GOT3 (cell line): ENCODE results near the gene EPB41L1.

Experiments used
- DNase-seq: peaks from one replicate; lab custom pipeline; 2025; ENCODE audit warnings: mixed read lengths; lab: John Stamatoyannopoulos, UW

Gene EPB41L1

DNA sequence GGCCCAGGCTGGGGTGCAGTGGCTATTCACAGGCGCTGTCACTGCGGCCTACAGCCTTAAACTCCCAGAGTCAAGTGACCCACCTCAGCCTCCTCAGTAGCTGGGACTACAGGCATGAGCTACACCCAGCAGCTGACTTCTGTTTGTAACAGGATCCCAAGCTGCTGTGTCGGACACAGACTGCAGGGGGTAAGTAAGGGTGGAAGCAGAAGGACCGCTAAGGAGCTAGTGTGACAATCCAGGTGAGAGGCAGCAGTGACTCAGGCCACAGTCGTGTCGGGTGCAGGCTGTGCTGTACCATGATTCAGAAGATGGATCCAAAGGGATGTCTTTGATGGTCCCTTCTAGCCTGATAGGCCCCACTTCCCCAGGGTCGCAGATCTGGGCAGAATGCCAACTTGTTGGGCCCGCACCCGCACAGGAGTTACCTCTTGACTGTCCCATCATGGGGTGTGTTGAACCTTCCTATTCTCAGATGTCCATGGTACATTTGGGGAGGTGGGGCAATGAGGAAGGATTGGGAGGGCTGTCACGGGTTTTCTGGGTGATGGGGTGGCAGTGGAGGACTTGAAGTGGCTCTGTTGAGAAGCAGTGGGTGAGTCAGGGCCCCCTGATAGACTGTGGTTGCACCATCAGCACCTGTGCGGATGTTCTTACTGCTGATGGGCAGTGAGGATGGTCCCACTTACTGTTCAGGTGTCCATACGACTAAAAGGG lies 107.0 kb downstream of the EPB41L1 start:
- DNase-seq: no peak

DNA sequence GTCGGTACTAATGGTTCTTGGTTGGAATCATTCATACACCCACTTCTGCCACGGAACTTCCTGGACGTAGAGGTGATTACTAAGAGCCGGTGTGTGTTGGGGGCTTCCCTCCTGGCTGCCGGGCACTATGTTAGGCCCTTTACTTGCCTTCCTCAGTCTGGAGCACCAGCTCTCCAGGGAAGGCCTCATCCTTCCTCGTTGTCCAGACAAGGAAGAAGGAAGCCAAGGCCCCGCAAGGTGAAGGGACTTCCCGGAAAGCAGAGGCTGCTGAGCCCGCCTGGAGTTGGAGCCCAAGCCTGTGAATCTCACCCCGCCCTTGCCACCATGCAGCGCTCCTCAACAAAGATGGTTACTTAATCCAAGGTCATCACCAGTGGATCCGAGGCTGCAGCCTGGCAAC lies 107.9 kb downstream of the EPB41L1 start:
- DNase-seq: no peak

DNA sequence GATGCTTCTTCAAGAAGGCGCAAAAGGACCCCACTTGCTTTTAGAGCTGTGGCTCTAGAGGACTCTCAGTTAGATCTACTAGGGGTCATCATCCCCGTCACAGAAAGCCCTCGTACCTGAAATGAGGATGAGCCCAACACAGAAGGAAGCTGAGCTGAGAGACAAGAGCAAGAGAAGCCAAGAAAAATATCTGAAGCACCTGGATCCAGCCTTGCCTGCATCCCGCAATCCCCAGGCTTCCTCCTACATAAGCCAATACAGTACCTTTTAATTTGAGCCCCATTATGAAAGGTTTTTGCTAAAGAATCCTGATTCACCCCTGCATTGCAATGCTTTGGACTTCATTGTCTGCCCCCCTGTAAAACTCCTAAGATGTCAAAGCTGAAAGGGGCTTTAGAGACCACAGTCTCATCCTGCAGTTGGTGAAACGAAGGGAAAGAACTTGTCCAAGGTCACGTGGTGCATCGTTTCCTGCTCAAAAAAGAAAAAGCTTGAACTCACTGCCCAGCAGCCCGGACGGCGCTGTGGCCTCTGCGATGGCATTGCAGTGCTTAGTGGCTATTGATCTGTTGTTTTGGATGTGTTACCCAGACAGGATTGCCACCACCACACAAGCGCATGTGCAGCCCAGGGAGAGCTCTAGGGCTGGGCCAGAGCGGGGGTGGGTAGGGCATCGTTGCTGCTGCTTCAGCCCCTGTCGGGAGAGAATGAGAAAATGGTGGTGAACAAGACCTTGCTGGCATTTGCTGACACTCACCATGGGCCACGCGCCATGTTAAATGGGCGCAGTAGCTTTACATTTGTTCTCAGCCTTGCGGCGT lies 110.1 kb downstream of the EPB41L1 start:
- DNase-seq: no peak

DNA sequence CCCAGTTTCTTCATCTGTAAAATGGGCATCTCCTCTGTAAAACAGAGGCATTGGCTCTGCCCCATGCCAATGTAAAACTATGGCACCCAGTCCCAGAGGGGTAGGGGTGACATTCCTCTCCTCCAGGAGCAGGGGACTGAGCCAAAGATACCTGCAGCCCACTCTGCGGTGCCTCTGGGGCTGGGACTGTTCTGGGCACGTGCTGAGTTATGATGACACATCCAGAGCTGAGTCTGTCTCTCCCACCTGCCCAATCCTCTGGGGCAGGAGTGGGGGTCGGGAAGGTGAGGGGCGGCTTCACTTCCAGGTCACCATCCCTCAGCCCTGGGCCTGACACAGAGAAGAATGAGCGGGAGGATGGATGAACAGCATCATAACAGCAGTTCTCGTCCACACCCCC lies 111.6 kb downstream of the EPB41L1 start:
- no peak for DNase-seq

DNA sequence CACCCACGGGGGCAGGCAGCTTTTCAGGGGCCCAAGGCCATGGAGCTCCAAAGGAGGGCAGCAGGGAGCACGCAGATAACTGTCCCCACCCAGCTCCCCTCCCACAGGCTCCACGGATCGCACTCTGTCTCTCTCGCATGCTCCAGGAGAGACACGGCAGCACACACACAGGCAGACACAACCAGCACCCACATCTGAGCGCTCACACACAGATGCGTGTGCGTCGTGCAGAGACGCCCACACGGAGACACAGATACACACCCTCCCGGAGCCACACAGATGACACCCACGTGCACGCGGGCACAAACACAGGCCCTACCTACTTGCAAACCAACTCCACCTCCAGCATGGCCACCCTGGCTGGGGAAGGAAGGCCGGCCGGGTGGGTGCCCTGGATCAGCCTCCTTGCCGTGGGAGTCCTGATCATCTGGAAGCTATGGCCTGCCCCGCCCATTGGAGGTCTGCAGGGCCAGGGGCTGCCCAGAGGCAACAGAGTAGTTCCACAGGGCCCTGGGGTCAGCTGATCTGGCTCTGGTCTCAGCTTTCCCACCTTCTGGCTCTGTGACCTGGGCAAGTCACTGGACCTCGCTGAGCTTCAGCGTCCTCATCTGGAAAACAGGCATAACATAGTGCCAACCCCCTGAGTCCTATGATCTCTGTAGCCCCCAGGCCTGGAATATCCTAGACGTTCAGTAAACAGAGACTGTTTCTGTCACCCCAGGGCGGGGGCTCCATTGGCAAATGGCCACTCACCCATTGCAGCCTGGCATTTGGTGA lies 113.3 kb downstream of the EPB41L1 start:
- DNase-seq: no peak

DNA sequence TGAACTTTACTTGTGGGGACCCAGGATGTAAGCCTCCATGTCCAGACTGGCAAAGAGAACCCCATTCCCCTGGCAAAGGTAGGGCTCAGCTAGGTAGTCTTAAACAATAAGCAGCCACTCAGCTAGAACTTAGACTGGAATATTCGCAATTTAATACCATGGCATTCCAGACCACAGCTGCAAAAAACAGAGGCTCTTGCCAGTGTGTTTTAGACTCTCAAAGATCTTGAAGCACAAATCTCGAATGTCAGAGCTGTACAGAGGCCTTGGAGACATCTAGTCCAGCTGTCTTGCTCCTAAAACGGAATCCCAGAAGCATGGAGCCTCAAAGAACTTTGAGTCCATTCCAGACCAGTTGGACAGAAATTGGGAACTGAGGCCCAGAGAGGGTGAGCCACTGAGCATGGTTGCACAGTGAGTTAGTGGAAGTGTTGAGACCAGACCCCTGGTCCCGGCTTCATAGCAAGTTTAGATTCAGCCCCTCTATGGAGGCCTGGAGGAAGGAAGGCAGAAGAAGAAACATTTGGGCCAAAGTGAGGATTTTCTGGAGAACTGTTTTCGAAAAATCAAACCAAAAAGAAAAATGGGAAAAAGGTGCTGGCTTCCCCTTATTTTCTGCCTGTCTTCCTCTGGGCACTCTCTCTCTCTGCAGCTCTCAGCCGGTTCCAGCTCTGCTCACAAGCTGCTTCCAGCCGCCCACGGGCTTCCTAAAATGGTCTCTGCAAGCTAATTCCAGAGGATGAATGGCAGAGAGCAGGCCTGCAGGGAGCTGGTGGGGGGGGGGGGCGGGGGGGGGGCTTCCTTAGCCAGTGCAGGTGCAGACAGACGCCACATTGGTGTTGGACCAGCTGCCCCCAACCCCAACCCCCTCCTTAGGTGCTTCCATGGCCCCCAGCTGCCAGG lies 114.2 kb downstream of the EPB41L1 start:
- no peak for DNase-seq

DNA sequence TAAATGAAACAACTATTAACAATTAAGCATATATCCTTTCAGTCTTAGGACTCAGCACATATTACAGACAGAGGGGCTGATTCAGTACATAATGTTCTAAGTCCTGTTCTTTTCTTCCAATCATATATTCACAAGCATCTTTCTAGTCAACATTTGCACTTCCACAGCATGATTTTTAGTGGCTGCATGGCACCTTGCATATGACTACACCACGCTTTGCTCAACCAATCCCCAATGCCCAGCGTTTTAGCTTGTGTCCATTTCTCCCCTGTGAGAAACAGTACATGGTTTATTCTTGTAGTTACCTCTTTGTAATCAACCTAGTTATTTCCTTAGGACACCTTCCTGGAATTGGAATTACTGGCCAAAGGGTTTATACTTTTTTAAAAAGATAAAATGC lies 115.0 kb downstream of the EPB41L1 start:
- DNase-seq: no peak

DNA sequence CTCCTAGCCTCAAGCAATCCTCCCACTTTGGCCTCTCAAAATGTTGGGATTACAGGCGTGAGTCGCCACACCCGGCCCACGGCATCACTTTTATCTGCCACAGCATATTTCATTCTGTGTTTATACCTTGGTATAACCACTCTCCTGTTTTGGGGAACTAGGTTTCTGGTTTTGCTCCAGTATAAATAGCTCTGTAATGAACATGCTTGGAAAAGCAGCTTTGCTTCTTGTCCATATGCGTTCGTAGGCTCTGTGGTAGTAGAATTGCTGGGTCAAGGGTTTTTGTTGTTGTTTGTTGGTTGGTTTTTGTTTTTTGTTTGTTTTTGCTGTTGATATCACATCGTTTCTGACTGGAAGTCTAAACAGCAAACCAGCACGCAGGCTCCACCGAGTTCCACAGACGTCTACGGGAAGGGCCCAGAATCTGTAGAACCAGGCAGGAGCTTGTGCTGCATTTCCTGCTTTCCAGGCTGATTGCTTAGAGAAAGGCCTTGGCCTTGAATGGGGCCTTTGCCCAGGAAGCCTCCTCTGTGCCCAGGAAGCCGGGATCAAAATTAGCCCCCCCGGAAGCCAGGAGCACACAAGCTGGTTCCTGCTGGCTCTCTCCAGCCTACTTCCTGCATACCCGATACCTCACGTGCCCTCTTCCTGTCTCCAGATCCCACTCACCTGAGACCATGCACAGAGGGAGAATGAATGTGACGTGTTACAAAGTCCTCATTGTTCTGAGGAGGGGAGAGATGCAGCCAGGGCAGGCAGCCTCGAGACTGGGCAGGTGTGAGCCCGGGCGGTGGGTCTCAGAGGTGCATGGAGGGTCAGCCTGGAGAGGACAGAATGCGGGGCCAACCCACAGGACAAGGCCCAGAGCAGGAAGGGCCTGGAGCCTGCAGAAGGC lies 116.5 kb downstream of the EPB41L1 start:
- DNase-seq: no peak

DNA sequence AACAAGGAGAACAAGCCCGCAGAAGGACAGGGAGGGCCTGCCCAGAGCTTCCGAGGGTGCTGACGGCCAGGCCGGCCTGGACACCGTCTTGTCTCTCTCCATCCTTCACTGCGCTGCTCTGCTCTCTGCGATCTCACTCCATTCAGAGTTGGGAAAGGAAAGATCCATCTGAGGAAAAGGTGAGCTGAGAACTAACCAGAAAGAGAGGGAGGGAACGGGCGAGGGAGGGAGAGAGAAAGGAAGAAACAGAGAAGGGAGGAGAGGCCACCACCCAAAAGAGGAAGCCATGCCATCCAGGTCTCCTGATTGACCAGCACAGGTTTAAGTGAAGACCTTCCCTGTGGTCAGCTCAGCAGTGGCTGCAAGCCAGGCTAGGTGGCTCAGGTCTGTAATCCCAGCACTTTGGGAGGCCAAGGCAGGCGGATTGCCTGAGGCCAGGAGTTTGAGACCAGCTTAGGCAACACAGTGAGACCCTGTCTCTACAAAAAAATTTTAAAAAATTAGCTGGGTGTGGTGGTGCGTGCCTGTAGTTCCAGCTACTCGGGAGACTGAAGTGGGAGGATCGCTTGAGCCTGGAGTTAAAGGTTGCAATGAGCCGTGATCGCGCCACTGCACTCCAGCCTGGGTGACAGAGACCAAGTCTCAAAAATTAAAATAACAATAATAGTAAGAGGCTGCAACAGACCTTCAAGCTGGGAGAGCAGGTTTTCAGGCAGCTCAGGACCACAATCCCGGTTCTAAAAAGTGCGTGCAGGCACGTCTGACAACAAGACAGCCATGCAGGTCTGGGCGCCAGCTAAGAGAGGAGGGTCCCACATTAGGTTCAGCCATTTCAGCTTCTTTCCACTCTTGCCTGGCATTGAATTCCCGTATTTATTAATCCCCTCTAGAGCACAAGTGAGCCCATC lies 117.4 kb downstream of the EPB41L1 start:
- no peak for DNase-seq

DNA sequence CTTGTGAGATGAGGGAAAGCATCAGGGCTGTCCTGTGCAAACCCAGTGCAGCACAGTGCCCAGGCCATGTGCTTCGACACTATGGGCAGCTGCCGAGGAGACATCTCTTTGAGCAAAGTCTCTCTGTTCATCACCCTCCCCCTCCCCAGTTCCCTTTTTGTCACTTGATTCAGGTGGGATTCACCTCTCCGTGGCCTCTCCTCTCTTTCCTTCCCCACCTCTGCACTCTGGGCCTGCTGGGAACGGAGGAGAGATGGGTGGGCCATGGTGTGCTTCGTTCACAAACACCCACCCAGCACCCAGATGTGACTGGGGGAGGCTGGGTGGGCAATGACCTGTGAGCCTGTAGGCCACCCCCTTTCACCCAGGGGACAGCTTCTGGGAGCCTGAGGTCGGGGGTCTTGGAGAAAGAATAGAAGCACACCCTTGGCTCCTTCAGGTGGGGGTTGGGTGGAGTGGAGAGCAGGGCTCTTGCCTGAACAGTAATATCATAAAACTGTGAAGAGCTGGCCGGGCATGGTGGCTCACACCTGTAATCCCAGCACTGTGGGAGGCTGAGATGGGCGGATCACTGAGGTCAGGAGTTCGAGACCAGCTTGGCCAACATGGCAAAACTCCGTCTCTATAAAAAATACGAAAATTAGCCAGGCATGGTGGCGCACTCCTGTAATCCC lies 118.1 kb downstream of the EPB41L1 start:
- DNase-seq: no peak

DNA sequence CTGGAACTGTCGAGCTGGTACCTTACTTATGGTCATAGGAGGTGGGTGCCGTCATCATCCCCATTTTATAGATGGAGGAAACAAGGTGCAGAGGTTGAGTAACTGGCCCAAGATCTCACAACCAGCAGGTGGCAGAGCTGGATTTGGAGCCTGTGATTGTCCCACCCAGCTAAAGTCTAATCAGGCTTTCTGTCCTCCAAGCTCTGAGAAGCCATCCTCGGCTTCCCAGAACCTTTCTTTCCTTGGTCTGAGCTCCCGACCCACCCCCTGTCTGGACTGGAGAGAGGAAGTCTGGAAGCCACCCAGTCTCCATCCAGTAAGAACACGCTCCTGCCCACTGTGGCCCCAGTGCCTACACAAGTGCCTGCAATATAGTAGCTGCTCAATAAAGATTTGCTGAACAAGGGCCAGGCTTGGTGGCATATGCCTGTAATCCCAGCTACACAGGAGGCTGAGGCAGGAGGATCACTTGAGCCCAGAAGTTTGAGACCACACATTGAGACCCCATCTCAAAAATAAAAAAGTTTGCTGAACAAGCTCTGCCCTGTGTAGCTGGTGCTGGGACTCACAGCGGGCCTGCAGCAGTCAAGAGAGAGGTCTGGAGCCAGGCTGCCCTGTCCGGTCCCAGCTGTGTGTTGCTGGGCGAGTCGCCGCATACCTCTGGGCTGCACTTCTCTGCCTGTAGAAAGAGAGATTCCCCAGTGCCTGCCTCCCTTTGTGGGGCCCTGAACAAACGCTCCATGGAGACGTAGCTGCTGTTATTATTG lies 119.1 kb downstream of the EPB41L1 start:
- no peak for DNase-seq

DNA sequence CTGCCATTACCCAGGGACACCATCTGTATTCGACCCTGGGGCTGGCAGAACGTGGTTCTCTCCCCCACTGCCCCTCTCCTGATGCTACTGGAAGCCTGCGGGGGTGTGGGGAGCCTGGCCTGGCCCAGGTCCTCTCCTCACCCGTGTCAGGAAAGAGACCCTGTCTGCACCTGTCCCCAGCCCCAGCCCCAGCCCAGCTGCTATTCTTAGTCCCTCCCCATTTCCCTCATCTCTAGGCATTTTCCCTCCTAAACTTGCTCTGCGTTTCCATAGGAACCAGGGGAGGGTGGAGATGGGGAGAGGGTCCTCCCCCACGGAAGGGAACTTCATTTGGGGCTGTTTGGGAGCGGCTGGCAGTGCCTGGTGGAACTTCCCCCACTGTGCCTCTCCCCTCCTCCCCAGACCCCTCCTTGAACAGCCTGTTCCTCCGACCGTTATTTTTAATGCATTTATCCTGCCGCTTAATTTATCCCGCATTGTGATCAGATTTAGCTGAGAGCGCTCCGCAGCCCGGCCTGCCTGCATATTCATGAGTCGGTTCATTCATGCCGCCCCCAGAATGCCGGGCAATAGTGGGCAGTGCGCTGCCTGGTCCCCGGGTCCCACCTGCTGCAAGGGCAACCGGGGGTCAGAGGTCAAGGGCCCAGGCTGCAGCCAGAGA lies 119.8 kb downstream of the EPB41L1 start:
- DNase-seq: no peak

DNA sequence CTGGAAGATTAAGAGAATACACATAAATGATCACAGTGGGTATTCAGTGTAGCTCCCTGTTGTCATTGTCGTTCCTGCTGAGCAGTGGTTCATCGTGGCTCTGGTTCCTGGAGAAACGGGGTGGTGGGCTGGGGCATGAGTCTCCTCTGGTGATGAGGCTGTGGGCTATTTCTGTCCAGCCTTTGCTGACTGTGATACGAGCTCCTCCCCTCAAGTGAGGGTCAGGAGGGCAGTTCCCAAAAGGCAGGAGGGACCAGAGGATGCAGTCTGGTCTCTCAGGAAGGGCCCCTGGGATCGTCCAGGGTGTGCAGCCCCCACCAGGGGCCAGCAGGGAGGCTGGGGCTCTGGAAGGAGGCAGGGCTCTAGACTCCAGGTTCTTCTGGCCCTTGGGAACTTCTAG lies 120.5 kb downstream of the EPB41L1 start:
- DNase-seq: no peak

DNA sequence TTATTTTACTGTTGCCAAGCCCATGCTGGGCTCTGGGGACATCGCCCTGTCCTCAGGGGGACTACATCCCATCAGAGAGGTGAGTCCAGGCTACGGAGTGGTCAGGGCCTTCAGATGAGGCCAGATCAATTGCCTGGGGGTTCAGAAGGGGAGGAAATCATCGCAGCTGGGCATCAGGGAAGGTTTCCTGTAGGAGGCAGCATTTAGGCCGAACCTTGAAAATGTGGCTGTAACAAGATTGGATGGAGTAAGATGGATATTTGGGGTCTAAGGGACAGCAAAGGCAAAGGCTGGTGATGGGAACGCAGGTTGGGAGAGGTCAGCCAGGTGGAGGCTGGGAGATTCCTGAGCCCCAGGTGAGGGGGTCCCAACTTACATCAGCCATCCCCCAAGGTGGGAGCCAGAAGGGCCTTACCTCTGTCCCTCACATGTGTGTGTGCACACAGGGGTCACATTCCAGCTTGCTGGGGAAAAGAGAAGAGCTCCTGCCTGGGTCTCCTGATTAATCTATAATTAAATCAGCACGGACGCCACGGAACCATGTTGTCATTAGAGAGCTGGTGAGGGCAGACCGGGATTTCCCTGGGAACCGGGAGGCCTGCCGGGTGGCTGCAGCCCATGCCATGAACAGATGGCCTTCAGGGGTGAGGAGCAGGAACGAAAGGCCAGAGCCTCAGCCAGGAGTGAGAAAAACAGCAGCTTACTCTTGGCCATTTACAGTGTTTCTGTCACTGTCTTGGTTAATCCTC lies 121.1 kb downstream of the EPB41L1 start:
- DNase-seq: no peak

DNA sequence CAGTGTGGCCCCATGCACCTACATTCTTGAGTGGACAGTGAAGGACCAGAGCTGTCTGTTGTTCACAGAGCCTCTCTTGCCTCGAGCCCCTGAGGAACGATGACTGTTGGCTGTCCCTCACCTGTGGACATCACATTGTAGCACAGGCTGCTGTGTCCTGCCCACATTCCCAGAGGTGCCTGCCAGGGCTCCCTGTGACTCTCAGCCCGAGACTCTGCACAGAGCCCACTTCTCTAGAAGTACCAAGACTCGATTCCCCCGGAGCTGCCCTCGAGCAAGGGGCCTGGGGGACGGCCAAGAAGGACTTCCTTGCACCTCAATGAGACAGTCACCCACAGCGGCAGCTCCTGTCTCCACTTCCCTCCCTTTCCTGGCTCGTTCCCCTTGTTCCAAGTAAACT lies 123.0 kb downstream of the EPB41L1 start:
- no peak for DNase-seq

DNA sequence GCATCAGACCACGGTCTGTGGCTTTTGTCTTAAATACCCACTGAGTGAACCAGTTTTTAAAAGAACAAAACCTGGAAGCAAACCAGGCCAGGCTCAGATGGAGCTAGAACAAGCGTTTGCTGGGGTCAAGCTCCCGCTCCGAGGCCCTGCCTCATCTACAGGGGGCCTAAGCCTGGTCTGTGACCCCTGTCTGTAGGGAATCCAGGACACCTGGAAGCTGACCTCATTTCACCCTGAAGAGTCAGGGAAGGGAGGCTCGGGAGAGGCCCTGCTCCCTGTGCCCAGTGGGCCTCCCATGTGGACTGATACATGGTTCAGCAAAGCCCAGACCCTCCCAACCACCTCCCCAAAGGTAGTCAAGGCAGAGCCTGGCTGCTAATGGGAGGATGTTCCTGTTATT lies 124.8 kb downstream of the EPB41L1 start:
- no peak for DNase-seq

DNA sequence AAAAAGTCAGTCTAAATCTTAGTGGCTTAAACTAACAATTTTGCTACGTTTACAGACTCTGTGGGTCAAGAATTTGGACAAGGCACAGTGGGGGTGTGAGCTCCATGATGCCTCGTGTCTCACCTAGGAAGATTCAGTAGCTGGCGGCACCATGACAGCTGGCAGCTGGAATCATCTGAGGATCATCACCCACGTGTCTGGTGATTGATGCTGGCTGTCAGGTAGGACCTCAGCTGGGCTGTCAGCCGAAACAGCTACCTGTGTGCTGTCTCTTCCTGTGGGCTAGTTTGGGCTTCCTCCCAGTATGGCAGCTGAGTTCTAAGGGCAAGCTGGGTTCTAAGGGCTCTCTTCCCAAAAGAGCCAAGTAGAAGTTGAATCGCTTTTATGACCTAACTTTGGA lies 125.2 kb downstream of the EPB41L1 start:
- no peak for DNase-seq
